ENCODE measurements around the gene HSF4. TPM values are rescaled to one million over a fixed set of nuclear protein-coding genes. Genes with fewer than 3 reads are reported as not detected.

The HSF4 gene
- total RNA-seq, 1 donor from 2014 or later, result 5.5 TPM

DNA sequence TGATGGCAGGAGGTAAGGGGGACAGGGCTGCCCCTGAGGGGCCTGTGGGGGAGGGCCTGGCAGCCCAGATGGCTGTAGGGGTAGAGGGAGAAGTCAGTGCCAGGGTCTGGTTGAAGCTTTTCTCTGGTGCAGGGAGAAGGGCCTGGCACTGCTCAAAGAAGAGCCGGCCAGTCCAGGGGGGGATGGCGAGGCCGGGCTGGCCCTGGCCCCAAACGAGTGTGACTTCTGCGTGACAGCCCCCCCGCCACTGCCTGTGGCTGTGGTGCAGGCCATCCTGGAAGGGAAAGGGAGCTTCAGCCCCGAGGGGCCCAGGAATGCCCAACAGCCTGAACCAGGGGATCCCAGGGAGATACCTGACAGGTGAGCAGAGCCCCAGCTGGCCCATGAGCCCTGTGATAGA, 3.0 kb downstream of the HSF4 start:
- TF ChIP-seq, protein P1, sequence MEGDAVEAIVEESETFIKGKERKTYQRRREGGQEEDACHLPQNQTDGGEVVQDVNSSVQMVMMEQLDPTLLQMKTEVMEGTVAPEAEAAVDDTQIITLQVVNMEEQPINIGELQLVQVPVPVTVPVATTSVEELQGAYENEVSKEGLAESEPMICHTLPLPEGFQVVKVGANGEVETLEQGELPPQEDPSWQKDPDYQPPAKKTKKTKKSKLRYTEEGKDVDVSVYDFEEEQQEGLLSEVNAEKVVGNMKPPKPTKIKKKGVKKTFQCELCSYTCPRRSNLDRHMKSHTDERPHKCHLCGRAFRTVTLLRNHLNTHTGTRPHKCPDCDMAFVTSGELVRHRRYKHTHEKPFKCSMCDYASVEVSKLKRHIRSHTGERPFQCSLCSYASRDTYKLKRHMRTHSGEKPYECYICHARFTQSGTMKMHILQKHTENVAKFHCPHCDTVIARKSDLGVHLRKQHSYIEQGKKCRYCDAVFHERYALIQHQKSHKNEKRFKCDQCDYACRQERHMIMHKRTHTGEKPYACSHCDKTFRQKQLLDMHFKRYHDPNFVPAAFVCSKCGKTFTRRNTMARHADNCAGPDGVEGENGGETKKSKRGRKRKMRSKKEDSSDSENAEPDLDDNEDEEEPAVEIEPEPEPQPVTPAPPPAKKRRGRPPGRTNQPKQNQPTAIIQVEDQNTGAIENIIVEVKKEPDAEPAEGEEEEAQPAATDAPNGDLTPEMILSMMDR (IDR thresholded peaks at IDR 0.05; ENCODE audit: insufficient read depth, low read length, poor library complexity, severe bottlenecking), result no peak
- Histone ChIP-seq H3K4me3 (ENCODE audit: low read depth, low read length) (no peak overlapping the region), H3K36me3 (ENCODE audit: control insufficient read depth, insufficient read depth, low read length) (no peaks in the 10 kb centered on the region), H3K27me3 (ENCODE audit: control insufficient read depth, insufficient read depth, low read length) (peaks cover 50% of the 10 kb centered on the region)
- no peak for DNase-seq (ENCODE audit: low read depth)

DNA sequence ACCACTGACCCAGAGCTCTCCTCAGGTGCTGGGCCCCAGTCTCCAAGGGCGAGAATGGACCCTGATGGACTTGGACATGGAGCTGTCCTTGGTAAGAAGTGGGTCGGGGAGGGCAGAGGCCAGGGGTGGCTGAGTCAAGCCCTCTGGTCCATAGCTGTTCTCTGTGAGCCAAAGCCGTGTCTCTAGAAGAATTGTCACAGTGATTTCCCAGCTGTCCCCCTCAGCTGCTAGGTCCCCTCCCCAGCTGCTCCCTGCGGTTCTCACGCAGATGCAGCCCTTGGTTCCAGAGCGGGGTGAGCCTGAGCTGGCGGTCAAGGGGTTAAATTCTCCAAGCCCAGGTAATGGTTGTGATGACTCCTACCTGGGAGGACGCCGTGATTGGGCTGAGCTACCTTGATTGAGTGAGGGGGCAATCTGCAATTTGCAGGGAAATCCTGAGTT, 4.5 kb downstream of the HSF4 start:
- Histone ChIP-seq H3K4me3 (ENCODE audit: low read depth, low read length) (no peak overlapping the region), H3K36me3 (ENCODE audit: control insufficient read depth, insufficient read depth, low read length) (no peaks in the 10 kb centered on the region), H3K27me3 (ENCODE audit: control insufficient read depth, insufficient read depth, low read length) (peaks cover 36% of the 10 kb centered on the region)
- TF ChIP-seq, protein P1 (IDR thresholded peaks at IDR 0.05; ENCODE audit: insufficient read depth, low read length, poor library complexity, severe bottlenecking), result no peak
- DNase-seq (ENCODE audit: low read depth), result no peak

DNA sequence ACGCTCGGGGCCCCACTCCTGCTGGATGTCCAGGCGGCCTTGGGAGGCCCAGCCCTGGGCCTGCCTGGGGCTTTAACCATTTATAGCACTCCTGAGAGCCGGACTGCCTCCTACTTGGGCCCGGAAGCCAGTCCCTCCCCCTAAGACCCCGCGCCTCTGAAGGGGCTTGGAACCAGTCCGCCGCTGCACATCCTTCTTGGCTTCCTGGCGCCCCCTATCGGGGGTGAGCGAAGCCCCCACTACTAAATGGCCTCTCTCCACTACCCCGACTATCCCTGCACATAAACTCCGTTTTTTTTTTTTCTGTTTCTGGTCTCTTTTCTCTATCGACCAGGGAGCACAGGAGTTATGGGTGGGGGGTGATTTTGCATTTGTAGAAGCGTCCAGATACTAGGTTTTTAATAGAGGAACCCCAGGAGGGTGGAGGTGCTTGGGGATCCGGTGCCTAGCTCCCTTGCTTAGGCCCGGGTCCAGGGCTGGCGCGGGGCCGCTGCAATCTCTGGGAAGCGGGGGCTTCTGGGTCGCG, 5.2 kb downstream of the HSF4 start:
- Histone ChIP-seq H3K27me3 (ENCODE audit: control insufficient read depth, insufficient read depth, low read length) (peaks cover 30% of the 10 kb centered on the region), H3K36me3 (ENCODE audit: control insufficient read depth, insufficient read depth, low read length) (no peaks in the 10 kb centered on the region), H3K4me3 (ENCODE audit: low read depth, low read length) (peak overlapping the region; percentile 35)
- DNase-seq (ENCODE audit: low read depth), result no peak
- TF ChIP-seq, protein P1 (IDR thresholded peaks at IDR 0.05; ENCODE audit: insufficient read depth, low read length, poor library complexity, severe bottlenecking), result peak; percentile 73

DNA sequence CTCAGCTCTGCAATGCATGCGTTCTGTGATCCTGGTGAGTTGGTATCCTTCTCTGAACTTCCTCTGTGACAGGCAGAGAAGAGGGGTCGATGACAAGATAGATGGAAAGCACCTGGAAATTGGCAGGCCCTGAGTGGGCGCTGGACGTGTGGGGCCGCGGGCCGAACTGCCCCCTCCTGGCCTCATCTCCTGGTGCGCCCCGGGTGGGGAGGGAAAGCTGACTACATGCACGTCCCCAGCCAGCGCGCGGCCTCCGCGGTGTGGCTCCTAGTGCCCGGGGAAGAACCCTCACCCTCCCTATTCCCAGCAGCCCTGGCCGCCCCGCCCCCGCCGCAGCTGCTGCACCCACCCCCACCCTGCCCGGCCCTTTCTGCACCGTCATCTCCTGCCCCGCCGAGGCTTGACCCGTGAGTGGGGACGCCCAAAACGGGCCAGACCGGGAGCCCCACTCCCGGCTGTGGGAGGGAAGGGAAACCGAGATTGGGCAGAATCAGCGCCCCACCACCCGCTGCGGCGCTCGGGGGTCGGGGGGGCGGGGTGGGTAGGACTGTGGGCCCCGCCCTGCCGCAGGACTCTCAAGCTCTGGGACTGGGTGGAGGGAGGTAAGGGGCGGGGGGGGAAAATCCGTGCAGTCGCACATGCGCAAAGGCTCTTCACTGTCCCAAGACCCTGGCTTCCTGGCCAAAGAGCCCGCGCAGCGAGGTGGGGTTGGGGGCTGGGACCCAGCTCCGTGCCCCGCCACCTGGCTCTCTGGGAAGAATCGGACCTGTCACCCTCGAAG, 5.8 kb downstream of the HSF4 start, which contains the start of gene NOL3:
NOL3 (plus strand) TSS at position 371 of the 781 bp plus-strand sequence.
- TF ChIP-seq, protein P1 (IDR thresholded peaks at IDR 0.05; ENCODE audit: insufficient read depth, low read length, poor library complexity, severe bottlenecking), result peak; percentile 3
- no peak for DNase-seq (ENCODE audit: low read depth)
- Histone ChIP-seq H3K27me3 (ENCODE audit: control insufficient read depth, insufficient read depth, low read length) (peaks cover 24% of the 10 kb centered on the region), H3K4me3 (ENCODE audit: low read depth, low read length) (peak within 1 kb of the TSS; percentile 35), H3K36me3 (ENCODE audit: control insufficient read depth, insufficient read depth, low read length) (no peaks in the 10 kb centered on the region)

DNA sequence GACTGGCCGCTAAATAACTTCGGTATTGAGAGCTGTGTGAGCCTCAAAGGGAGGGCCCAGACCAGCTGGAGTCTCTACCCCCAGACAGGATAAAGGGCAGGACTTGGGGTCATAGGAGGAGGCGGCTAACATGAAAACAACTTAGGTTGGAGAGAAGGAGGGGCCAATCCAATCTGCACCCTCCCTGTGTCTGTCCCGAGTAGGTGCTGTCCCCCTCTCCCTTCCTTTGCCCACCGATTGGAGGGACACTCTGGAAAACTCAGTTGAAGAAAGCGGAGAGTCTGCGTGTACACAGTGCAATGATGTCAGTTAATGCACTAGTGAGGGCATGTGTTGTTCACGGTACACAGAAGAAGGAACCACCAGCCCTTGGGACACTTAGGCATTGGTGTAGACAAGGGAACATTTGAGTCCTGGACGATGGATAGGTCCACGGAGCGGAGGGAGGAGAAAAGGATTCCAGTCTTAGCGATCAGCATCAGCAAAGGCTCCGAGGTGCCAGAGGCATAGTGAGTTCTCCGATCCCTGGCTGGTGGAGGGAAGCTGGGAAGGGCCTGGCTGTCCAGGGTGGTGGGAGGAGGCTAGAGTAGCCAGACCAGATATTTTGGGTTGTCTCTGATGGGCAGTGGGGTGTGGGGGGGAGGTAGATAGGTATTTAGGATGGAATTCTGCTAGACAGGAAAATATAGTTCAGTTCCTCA, 6.6 kb downstream of the HSF4 start:
- no peak for DNase-seq (ENCODE audit: low read depth)
- no peaks in the 10 kb centered on the region for H3K36me3 ChIP-seq (ENCODE audit: control insufficient read depth, insufficient read depth, low read length)
- peaks cover 17% of the 10 kb centered on the region for H3K27me3 ChIP-seq (ENCODE audit: control insufficient read depth, insufficient read depth, low read length)
- H3K4me3 ChIP-seq (ENCODE audit: low read depth, low read length), result peak overlapping the region; percentile 35
- TF ChIP-seq, protein P1 (IDR thresholded peaks at IDR 0.05; ENCODE audit: insufficient read depth, low read length, poor library complexity, severe bottlenecking), result no peak
